ENCODE data around the gene CBR3. TPM values are rescaled to one million over a fixed set of nuclear protein-coding genes. Genes with fewer than 3 reads are reported as not detected.
"Not testable (repeated sequence)": the region's sequence is repeated elsewhere in the genome, so short reads cannot be mapped to it uniquely, and the experiment has no call there.

The CBR3 gene
- total RNA-seq, 2 experiments from 2014 or later, result 25.8 to 27.6 TPM

DNA sequence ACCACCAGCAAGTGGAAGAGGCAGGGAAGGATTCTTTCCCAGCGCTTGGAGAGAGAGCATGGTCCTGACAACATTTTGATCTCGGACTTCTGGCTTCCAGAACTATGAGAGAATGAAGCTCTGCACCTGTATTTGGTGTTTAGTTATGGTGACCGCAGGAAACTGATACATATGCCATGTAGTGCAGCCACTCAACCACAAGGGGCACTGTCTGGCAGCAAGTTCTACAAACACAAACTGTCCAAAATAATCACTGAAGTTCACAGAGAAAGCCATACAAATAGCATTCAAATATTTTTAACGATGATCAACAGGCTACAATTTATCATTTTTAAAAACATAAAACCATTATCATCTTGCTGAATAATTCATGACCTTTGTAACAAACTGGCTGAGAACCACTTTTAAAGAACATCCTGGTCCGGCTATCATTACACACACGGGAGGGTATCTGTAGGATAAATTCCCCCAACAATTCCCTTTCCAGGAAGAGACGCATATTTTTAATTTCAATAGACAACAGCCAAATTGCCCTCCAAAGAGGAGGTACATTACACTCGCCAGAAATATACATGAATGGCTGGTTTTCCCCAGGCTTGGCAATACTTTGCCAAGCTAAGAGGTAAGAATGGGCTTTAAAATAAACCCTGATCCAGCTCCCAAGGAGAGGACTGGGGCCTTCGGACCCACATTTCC lies 9.2 kb upstream of the CBR3 start:
- Mint-ChIP-seq H3K36me3 (no peaks in the 10 kb centered on the region), H3K27me3 (no peaks in the 10 kb centered on the region), H3K9me3 (no peaks in the 10 kb centered on the region), H3K4me1 (ENCODE audit: low read depth) (peaks cover 10% of the 10 kb centered on the region), H3K27ac (no peak overlapping the region), H3K4me3 (no peak overlapping the region)
- POLR2A ChIA-PET, result no interaction called here
- intact Hi-C loops (cut with micrococcal nuclease), result no loop called here
- CTCF ChIA-PET, result interaction anchor here (0.6 to 2.9 kb wide), 14 partner anchors 9 to 98 kb away, joined by 3 to 16 read pairs (median 4); no protein-coding TSS in a partner anchor
- DNase-seq, result peak; percentile 70

GRCh38 chr21:36126208-36126565 lies 8.7 kb upstream of the CBR3 start:
- Mint-ChIP-seq H3K9me3 (no peaks in the 10 kb centered on the region), H3K4me1 (ENCODE audit: low read depth) (peaks cover 13% of the 10 kb centered on the region), H3K36me3 (no peaks in the 10 kb centered on the region), H3K4me3 (no peak overlapping the region), H3K27ac (no peak overlapping the region), H3K27me3 (no peaks in the 10 kb centered on the region)
- CTCF ChIA-PET, result interaction anchor here (0.6 to 2.9 kb wide), 13 partner anchors 10 to 97 kb away, joined by 3 to 16 read pairs (median 4); no protein-coding TSS in a partner anchor
- POLR2A ChIA-PET, result no interaction called here
- intact Hi-C loops (cut with micrococcal nuclease), result no loop called here
- DNase-seq, result no peak

DNA sequence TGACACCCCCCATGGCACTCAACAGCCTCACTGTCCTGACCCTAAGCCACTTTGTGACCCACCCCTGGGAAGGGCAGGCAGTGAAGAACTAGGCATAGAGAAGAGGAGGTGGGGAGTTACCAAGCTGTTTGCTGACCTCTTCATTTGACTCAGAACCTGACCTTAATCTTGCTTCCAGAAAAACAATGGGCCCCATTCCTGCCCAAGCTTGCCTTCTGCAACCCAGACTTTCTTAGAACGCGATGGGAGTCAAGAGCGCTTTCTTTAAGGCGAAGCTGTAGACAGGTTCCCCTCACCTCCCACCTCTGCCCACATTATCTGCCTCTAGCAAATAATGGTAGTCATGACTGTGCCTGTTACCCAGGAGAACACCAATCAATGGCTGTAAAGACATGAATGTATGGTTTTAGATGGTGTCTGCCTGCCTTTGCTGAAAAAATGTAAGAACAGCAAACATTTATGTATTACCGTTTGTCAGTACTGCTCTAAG lies 8.2 kb upstream of the CBR3 start:
- Mint-ChIP-seq H3K4me3 (no peak overlapping the region), H3K36me3 (no peaks in the 10 kb centered on the region), H3K27me3 (no peaks in the 10 kb centered on the region), H3K4me1 (ENCODE audit: low read depth) (peaks cover 13% of the 10 kb centered on the region), H3K27ac (no peak overlapping the region), H3K9me3 (no peaks in the 10 kb centered on the region)
- intact Hi-C loops (cut with micrococcal nuclease), result no loop called here
- DNase-seq, result no peak
- ChIA-PET POLR2A (no interaction called here), CTCF (interaction anchor here (0.6 to 2.9 kb wide), 13 partner anchors 10 to 97 kb away, joined by 3 to 16 read pairs (median 4); partner anchors contain the start of gene CBR1)

DNA sequence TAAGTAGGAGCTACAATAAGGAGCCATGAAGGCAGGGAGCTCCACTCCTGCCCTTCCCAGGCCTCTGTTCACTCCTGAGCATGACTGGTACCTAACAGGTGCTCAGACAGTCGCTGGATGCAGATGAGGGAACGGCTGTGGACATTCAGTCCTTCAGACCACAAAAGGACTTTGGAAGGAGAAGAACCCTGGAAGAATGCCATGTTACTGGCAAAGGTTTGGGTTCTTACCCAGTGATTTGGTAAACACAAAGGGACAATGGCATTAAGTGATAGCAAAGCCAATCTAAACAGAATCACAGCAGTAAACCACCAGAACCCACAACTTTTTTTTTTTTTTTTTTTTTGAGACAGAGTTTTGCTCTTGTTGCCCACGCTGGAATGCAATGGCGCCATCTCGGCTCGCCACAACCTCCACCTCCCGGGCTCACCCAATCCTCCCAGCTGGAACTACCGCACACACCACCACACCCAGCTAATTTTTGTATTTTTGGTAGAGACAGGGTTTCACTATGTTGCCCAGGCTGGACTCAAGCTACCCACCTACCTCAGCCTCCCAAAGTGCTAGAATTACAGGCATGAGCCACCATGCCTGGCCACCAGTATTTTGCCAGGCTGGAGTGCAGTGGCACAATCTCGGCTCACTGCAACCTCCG lies 7.5 kb upstream of the CBR3 start:
- H3K4me3 Mint-ChIP-seq, result no peak overlapping the region
- peaks cover 13% of the 10 kb centered on the region for H3K4me1 Mint-ChIP-seq (ENCODE audit: low read depth)
- H3K9me3 Mint-ChIP-seq, result no peaks in the 10 kb centered on the region
- intact Hi-C loops (cut with micrococcal nuclease), result no loop called here
- no peaks in the 10 kb centered on the region for H3K27me3 Mint-ChIP-seq
- DNase-seq, result no peak
- POLR2A ChIA-PET, result no interaction called here
- H3K36me3 Mint-ChIP-seq, result no peaks in the 10 kb centered on the region
- CTCF ChIA-PET, result interaction anchor here (0.7 to 2.9 kb wide), 8 partner anchors 11 to 82 kb away, joined by 3 to 16 read pairs (median 4); partner anchors contain the start of gene CBR1
- no peak overlapping the region for H3K27ac Mint-ChIP-seq

DNA sequence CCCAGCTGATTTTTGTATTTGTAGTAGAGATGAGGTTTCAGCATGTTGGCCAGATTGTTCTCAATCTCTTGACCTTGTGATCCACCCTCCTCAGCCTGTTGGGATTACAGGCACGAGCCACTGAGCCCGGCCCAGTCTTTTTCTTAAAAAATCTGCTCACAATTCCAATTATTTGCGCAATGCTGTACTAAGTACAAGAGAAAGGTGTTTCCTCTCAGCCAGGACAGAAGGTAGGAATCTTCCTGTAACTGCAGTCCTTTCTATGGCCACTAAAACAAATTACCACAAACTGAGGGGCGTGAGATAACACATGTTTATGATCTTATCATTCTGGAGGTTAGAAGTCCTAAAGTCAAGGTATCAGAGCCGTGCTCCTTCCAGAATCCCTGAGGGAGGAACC lies 6.9 kb upstream of the CBR3 start:
- intact Hi-C loops (cut with micrococcal nuclease), result no loop called here
- POLR2A ChIA-PET, result no interaction called here
- no peak for DNase-seq
- Mint-ChIP-seq H3K4me3 (no peak overlapping the region), H3K36me3 (no peaks in the 10 kb centered on the region), H3K9me3 (no peaks in the 10 kb centered on the region), H3K27me3 (no peaks in the 10 kb centered on the region), H3K27ac (no peak overlapping the region), H3K4me1 (ENCODE audit: low read depth) (peaks cover 13% of the 10 kb centered on the region)
- CTCF ChIA-PET, result no interaction called here

GRCh38 chr21:36129219-36129618 lies 5.7 kb upstream of the CBR3 start:
- no peaks in the 10 kb centered on the region for H3K27me3 Mint-ChIP-seq
- no peak for DNase-seq
- H3K9me3 Mint-ChIP-seq, result no peaks in the 10 kb centered on the region
- intact Hi-C loops (cut with micrococcal nuclease), result no loop called here
- no peaks in the 10 kb centered on the region for H3K36me3 Mint-ChIP-seq
- no peak overlapping the region for H3K27ac Mint-ChIP-seq
- ChIA-PET CTCF (no interaction called here), POLR2A (no interaction called here)
- peak overlapping the region; percentile 32 for H3K4me3 Mint-ChIP-seq
- peaks cover 17% of the 10 kb centered on the region for H3K4me1 Mint-ChIP-seq (ENCODE audit: low read depth)

DNA sequence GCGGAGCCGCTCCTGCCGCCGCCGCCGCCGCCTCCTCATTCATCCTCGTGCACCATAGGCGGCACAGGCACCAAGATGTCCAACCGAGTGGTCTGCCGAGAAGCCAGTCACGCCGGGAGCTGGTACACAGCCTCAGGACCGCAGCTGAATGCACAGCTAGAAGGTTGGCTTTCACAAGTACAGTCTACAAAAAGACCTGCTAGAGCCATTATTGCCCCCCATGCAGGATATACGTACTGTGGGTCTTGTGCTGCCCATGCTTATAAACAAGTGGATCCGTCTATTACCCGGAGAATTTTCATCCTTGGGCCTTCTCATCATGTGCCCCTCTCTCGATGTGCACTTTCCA lies 4.5 kb upstream of the CBR3 start:
- Mint-ChIP-seq H3K4me1 (ENCODE audit: low read depth) (peaks cover 21% of the 10 kb centered on the region), H3K4me3 (peak overlapping the region; percentile 74), H3K27ac (peak overlapping the region; percentile 18)
- H3K27me3 Mint-ChIP-seq; intact Hi-C loops (cut with micrococcal nuclease); H3K9me3 Mint-ChIP-seq; DNase-seq; H3K36me3 Mint-ChIP-seq; CTCF ChIA-PET; POLR2A ChIA-PET: not testable (repeated sequence)

GRCh38 chr21:36130839-36131238 lies 4.0 kb upstream of the CBR3 start:
- intact Hi-C loops (cut with micrococcal nuclease); H3K27ac Mint-ChIP-seq; CTCF ChIA-PET; H3K27me3 Mint-ChIP-seq; H3K36me3 Mint-ChIP-seq; POLR2A ChIA-PET; H3K9me3 Mint-ChIP-seq; DNase-seq: not testable (repeated sequence)
- Mint-ChIP-seq H3K4me1 (ENCODE audit: low read depth) (peaks cover 18% of the 10 kb centered on the region), H3K4me3 (peak overlapping the region; percentile 74)

DNA sequence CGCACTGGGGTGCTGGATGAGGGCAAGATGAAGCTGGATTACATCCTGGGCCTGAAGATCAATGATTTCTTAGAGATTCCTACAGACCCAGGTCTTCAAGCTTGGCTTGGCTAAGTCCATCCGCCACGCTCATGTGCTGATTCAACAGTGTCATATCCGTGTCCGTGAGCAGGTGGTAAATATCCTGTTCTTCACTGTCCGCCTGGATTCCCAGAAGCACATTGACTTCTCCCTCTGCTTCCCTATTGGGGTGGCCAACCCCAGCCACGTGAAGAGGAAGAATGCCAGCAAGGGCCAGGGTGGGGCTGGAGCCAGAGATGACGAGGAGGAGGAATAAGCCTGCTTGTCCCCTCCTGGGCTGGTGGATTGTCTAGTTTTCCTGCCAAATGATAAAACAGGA lies 2.2 kb upstream of the CBR3 start:
- CTCF ChIA-PET, result no interaction called here
- POLR2A ChIA-PET, result no interaction called here
- Mint-ChIP-seq H3K9me3 (no peaks in the 10 kb centered on the region), H3K4me3 (no peak overlapping the region), H3K36me3 (peaks cover 1% of the 10 kb centered on the region), H3K27me3 (no peaks in the 10 kb centered on the region), H3K27ac (no peak overlapping the region), H3K4me1 (ENCODE audit: low read depth) (peaks cover 18% of the 10 kb centered on the region)
- DNase-seq, result no peak
- intact Hi-C loops (cut with micrococcal nuclease), result no loop called here

DNA sequence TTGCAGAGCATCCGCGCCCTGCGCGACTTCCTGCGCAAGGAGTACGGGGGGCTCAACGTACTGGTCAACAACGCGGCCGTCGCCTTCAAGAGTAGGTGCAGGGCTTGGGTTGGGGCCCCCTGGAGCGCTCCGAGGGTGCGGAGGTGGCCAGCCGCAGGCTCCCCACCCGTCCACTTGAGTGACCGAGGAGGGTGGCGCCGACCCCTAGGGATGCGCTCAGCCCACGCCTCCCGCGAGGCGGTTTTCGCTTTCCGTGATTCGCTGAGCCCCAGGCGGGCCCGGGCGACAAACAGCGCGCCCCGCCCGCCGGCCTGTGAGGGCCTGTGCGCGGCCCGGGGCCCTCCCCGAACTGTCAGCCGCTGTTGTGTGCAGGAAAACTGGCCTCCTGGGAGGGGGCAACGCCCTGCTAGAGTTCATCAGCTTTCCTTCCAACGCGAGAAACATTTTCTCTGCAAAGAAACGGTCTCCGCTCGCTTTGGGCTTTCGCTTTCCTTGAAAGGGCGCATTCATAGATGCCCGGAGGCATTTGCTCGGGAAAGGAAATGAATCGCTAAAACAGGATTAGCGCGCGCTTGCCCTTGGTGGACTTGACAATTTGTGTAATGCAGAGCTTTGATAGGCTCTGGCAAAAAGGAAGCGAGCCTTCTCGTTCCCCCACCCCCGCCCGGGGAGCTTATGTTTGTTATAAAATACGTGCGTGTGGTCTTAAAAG lies 668 bp downstream of the CBR3 start:
- H3K4me1 Mint-ChIP-seq (ENCODE audit: low read depth), result peaks cover 13% of the 10 kb centered on the region
- intact Hi-C loops (cut with micrococcal nuclease), result loop anchor here (1.0 kb wide), 2 partner anchors 21 to 185 kb away; partner anchors contain the start of genes DOP1B and MORC3
- H3K27ac Mint-ChIP-seq, result peak overlapping the region; percentile 78
- H3K27me3 Mint-ChIP-seq, result no peaks in the 10 kb centered on the region
- peak; percentile 79 for DNase-seq
- no peaks in the 10 kb centered on the region for H3K9me3 Mint-ChIP-seq
- POLR2A ChIA-PET, result interaction anchor here (1.0 to 1.3 kb wide), 2 partner anchors 184 to 185 kb away, joined by 3 to 4 read pairs; partner anchors contain the start of gene MORC3
- CTCF ChIA-PET, result interaction anchor here (0.7 to 1.0 kb wide), 3 partner anchors 15 to 196 kb away, joined by 3 to 4 read pairs (median 3); no protein-coding TSS in a partner anchor
- peak overlapping the region; percentile 91 for H3K4me3 Mint-ChIP-seq
- peaks cover 5% of the 10 kb centered on the region for H3K36me3 Mint-ChIP-seq

- H3K27me3 Mint-ChIP-seq, H3K27ac Mint-ChIP-seq, DNase-seq, H3K4me3 Mint-ChIP-seq, H3K9me3 Mint-ChIP-seq: not testable (repeated sequence)
- peaks cover 13% of the 10 kb centered on the region for H3K4me1 Mint-ChIP-seq (ENCODE audit: low read depth)
- peaks cover 13% of the 10 kb centered on the region for H3K36me3 Mint-ChIP-seq
- CTCF ChIA-PET, result interaction anchor here (0.6 to 5.3 kb wide), 6 partner anchors 13 to 94 kb away, joined by 3 to 70 read pairs (median 4); no protein-coding TSS in a partner anchor
- intact Hi-C loops (cut with micrococcal nuclease), result loop anchor here (5.0 kb wide), 1 partner anchor 363 kb away; no protein-coding TSS in a partner anchor
- POLR2A ChIA-PET, result interaction anchor here (0.6 kb wide), 1 partner anchor 70 kb away, joined by 3 read pairs; the partner anchor contains the start of gene CBR1
Observed at GRCh38 chr21:36139791-36140190, 4.9 kb downstream of the CBR3 start.

- peak; percentile 89 for DNase-seq
- ChIA-PET CTCF (interaction anchor here (0.6 to 5.3 kb wide), 15 partner anchors 11 to 256 kb away, joined by 3 to 70 read pairs (median 4); no protein-coding TSS in a partner anchor), POLR2A (no interaction called here)
- Mint-ChIP-seq H3K36me3 (peaks cover 20% of the 10 kb centered on the region), H3K4me3 (no peak overlapping the region), H3K4me1 (ENCODE audit: low read depth) (peaks cover 24% of the 10 kb centered on the region), H3K27ac (peak overlapping the region; percentile 64), H3K9me3 (no peaks in the 10 kb centered on the region), H3K27me3 (no peaks in the 10 kb centered on the region)
- intact Hi-C loops (cut with micrococcal nuclease), result loop anchor here (1.0 to 5.0 kb wide), 4 partner anchors 15 to 361 kb away; partner anchors contain the start of gene DOP1B
Observed at GRCh38 chr21:36141513-36141925, 6.6 kb downstream of the CBR3 start.

All from activated CD4-positive, alpha-beta memory T cell treated with anti-CD3 and anti-CD28 coated beads for 36 hours (primary cell).